K562 (cell line): Measurements from ENCODE around the gene ZNF564. TPM values are rescaled to one million over a fixed set of nuclear protein-coding genes. Genes with fewer than 3 reads are reported as not detected.

Experiments
- AFF1 ChIP-seq, 2 experiments: fragments of 450-650 bp; IDR thresholded peaks; 2 replicates each; pipeline ENCODE4 v1.6.1; 2018; ENCODE audit warnings: mild to moderate bottlenecking in 2 of 2, low read depth in 1 of 2; ENCODE audit not compliant: partially characterized antibody in 2 of 2
- CBFA2T2 ChIP-seq: fragments of 450-650 bp; conservative IDR thresholded peaks from 2 replicates; pipeline ENCODE4 v1.6.1; 2017; ENCODE audit warnings: mild to moderate bottlenecking
- ESRRA ChIP-seq: fragments of 450-650 bp; IDR thresholded peaks from 2 replicates; pipeline ENCODE4 v1.6.1; 2014; ENCODE audit warnings: low read depth, mild to moderate bottlenecking, moderate library complexity, borderline replicate concordance
- FOXO4 ChIP-seq: fragments of 450-650 bp; formaldehyde crosslinking; IDR thresholded peaks from 2 replicates; pipeline ENCODE4 v1.4.0; 2020; ENCODE audit warnings: mild to moderate bottlenecking, moderate library complexity
- HIVEP1 ChIP-seq: fragments of 250-450 bp; sonication (Bioruptor Pico); IDR thresholded peaks from 2 replicates; pipeline ENCODE4 v1.4.0; 2020; ENCODE audit warnings: mild to moderate bottlenecking
- KLF16 ChIP-seq: IDR thresholded peaks from 2 replicates; pipeline ENCODE4 v1.6.1; 2016; ENCODE audit warnings: antibody characterized with exemption
- MYBL2 ChIP-seq, 2 experiments: fragments of 450-650 bp in 1 of 2; sonication (generic) in 1 of 2; formaldehyde crosslinking in 1 of 2; IDR thresholded peaks; 2 replicates each; pipeline versions ENCODE4 v1.6.1 to v1.8.1; 2017 to 2022; ENCODE audit warnings: borderline replicate concordance in 1 of 2, inconsistent platforms in 1 of 2, low read depth in 1 of 2, mild to moderate bottlenecking in 1 of 2, missing genetic modification reagents in 1 of 2, moderate library complexity in 1 of 2
- MYNN ChIP-seq, 2 experiments: sonication (generic); formaldehyde crosslinking in 1 of 2; IDR thresholded peaks; 2 replicates each; pipeline versions ENCODE4 v1.5.0 to v1.6.1; 2016 to 2020; ENCODE audit warnings: antibody characterized with exemption in 1 of 2, missing genetic modification reagents in 1 of 2
- PBX2 ChIP-seq, 2 experiments: IDR thresholded peaks in 1 of 2; conservative IDR thresholded peaks in 1 of 2; 2 replicates each; pipeline ENCODE4 v1.6.1; 2016; ENCODE audit warnings: low read depth in 2 of 2, mild to moderate bottlenecking in 1 of 2, missing compliant biosample characterization in 1 of 2, missing genetic modification characterization in 1 of 2, moderate library complexity in 1 of 2
- RHOXF2B ChIP-seq: fragments of 250-450 bp; sonication (Bioruptor Pico); conservative IDR thresholded peaks from 2 replicates; pipeline ENCODE4 v1.5.1; 2021
- SMARCA5 ChIP-seq: fragments of 450-650 bp; IDR thresholded peaks from 2 replicates; pipeline ENCODE4 v1.6.1; 2016
- ZKSCAN3 ChIP-seq: fragments of 250-450 bp; sonication (Bioruptor Pico); IDR thresholded peaks from 2 replicates; pipeline ENCODE4 v1.4.0; 2020
- ZNF134 ChIP-seq: fragments of 250-450 bp; sonication (Bioruptor Pico); conservative IDR thresholded peaks from 2 replicates; pipeline ENCODE4 v1.4.0; 2020
- ZNF146 ChIP-seq: IDR thresholded peaks from one replicate; pipeline ENCODE4 v1.6.1; 2018; ENCODE audit warnings: missing compliant biosample characterization; ENCODE audit not compliant: unreplicated experiment
- ZNF217 ChIP-seq: sonication (generic); formaldehyde crosslinking; IDR thresholded peaks from 2 replicates; pipeline ENCODE4 v1.8.0; 2022; ENCODE audit warnings: mild to moderate bottlenecking, missing genetic modification reagents
- ZNF277 ChIP-seq: fragments of 250-450 bp; sonication (Bioruptor Pico); IDR thresholded peaks from 2 replicates; pipeline ENCODE4 v1.8.0; 2022; ENCODE audit warnings: inconsistent platforms, mild to moderate bottlenecking, moderate library complexity, borderline replicate concordance
- ZNF280B ChIP-seq: fragments of 250-450 bp; sonication (Bioruptor Pico); IDR thresholded peaks from 2 replicates; pipeline ENCODE4 v1.5.1; 2021; ENCODE audit warnings: mild to moderate bottlenecking
- ZNF583 ChIP-seq: fragments of 250-450 bp; sonication (Bioruptor Pico); IDR thresholded peaks from 2 replicates; pipeline ENCODE4 v1.4.0; 2020
- polyA plus RNA-seq, 8 experiments: library from polyadenylated mRNA; depleted of rRNA in 4 of 8; stranded (reverse) in 5 of 8; unstranded in 3 of 8; fragments of >200 nt; fragmentation: Nextera tagmentation in 2 of 8; fragmentation: Illumina TruSeq in 1 of 8; extraction: Ambion mirVana in 2 of 8; extraction: Trizol in 1 of 8; gene quantifications; 2 replicates each; pipeline versions ENCODE4 v1.2.1 to v1.2.3, GENCODE V29; 2011 to 2014; ENCODE audit warnings: inconsistent platforms in 1 of 8, missing spikeins in 1 of 8
- total RNA-seq, 7 experiments: library from RNA; depleted of rRNA in 6 of 7; stranded (reverse); fragments of >200 nt in 6 of 7; fragmentation: Illumina TruSeq in 2 of 7; extraction: Trizol in 2 of 7; gene quantifications; 2 replicates each; pipeline versions ENCODE4 v1.2.1 to v1.2.3, GENCODE V29; 2011 to 2021; ENCODE audit warnings: low replicate concordance in 1 of 7

ZNF564 gene
- total and polyA plus RNA-seq, 9 of the 15 experiments (the other 6 are each of a cell fraction or from before 2014, with no cell fraction given), result 1.4 to 8.1 (median 5.6) TPM

GRCh38 chr19:12543855-12544254, 7.4 kb downstream of the ZNF564 start (continued):
- TF ChIP-seq ZNF583 (CRISPR knock-in tag) (no peak), ZKSCAN3 (CRISPR knock-in tag) (no peak), ZNF146 (CRISPR knock-in tag) (no peak), AFF1 (IDR thresholded peaks at IDR 0.05; ENCODE audit: low read depth in 1 of 2, partially characterized antibody in 2 of 2) (no peak), MYNN (IDR thresholded peaks at IDR 0.05) (no peak), MYNN (CRISPR knock-in tag; IDR thresholded peaks at IDR 0.05) (no peak), KLF16 (no peak), HIVEP1 (CRISPR knock-in tag) (no peak), ESRRA (peak; percentile 10; the same call in 1 of the 2 replicates), CBFA2T2 (peak; percentile 44), ZNF134 (CRISPR knock-in tag) (no peak), ZNF277 (CRISPR knock-in tag) (no peak), ZNF217 (CRISPR knock-in tag) (no peak), SMARCA5 (peak; percentile 66), RHOXF2B (no peak), ZNF280B (CRISPR knock-in tag) (peak; percentile 69; the same call in 1 of the 2 replicates), MYBL2 (IDR thresholded peaks at IDR 0.05; ENCODE audit: low read depth) (no peak), MYBL2 (CRISPR knock-in tag; IDR thresholded peaks at IDR 0.05; ENCODE audit: borderline replicate concordance) (no peak), PBX2 (CRISPR knock-in tag; IDR thresholded peaks at IDR 0.05; ENCODE audit: low read depth) (no peak), PBX2 (tag; conservative IDR thresholded peaks at IDR 0.05; ENCODE audit: low read depth) (no peak), FOXO4 (CRISPR knock-in tag) (no peak)
